ENCODE measurements around the gene BMP6.

BMP6 gene

GRCh38 chr6:7798751-7799150 lies 72.9 kb downstream of the BMP6 start:
- no peak for TF ChIP-seq CTCF (IDR thresholded peaks at IDR 0.05)

GRCh38 chr6:7802662-7803061 lies 76.8 kb downstream of the BMP6 start:
- no peak for TF ChIP-seq CTCF (IDR thresholded peaks at IDR 0.05)

GRCh38 chr6:7803214-7803613 lies 77.3 kb downstream of the BMP6 start:
- TF ChIP-seq CTCF (IDR thresholded peaks at IDR 0.05), result no peak

- no peak for TF ChIP-seq CTCF (IDR thresholded peaks at IDR 0.05)
These were observed 79.4 kb downstream of the BMP6 start for GRCh38 chr6:7805078-7805849.

- TF ChIP-seq CTCF (IDR thresholded peaks at IDR 0.05), result no peak
These were observed 79.9 kb downstream of the BMP6 start for GRCh38 chr6:7805850-7806214.

- TF ChIP-seq CTCF (IDR thresholded peaks at IDR 0.05), result no peak
These were observed 80.8 kb downstream of the BMP6 start for GRCh38 chr6:7806711-7807110.

- no peak for TF ChIP-seq CTCF (IDR thresholded peaks at IDR 0.05)
These were observed 83.4 kb downstream of the BMP6 start for GRCh38 chr6:7809346-7809745.

- TF ChIP-seq CTCF (IDR thresholded peaks at IDR 0.05), result no peak
These were observed 85.5 kb downstream of the BMP6 start for GRCh38 chr6:7811441-7811840.

Data from LNCAP (cell line).